Hippocampal formation (tissue), 2 donors: Measurements from ENCODE around the gene XXYLT1.

Source experiments
- DNase-seq, 2 donors: peaks; one replicate each; lab custom pipeline; 2025; lab: John Stamatoyannopoulos, UW

The XXYLT1 gene

GRCh38 chr3:195025884-195026200 is 245.1 kb downstream of the XXYLT1 start:
- no peak for DNase-seq

GRCh38 chr3:195025056-195025883 is 245.7 kb downstream of the XXYLT1 start:
- DNase-seq: no peak

GRCh38 chr3:195023989-195024388 is 247.0 kb downstream of the XXYLT1 start:
- no peak for DNase-seq

GRCh38 chr3:195023576-195023975 is 247.4 kb downstream of the XXYLT1 start:
- no peak for DNase-seq

GRCh38 chr3:195021692-195022091 is 249.3 kb downstream of the XXYLT1 start:
- no peak for DNase-seq

- no peak for DNase-seq
Measured at GRCh38 chr3:195020921-195021320, 250.0 kb downstream of the XXYLT1 start.

- DNase-seq: no peak
Measured at GRCh38 chr3:195020185-195020584, 250.8 kb downstream of the XXYLT1 start.

GRCh38 chr3:195019335-195019734 is 251.6 kb downstream of the XXYLT1 start:
- no peak for DNase-seq
